Mesenchymal stem cell (in vitro differentiated cells and primary cell): ENCODE results near the gene MTMR12.

Source experiments
- DNase-seq: peaks from one replicate; pipeline ENCODE4 v3.0.0-alpha.2; 2013
- H2AFZ ChIP-seq: one replicate; pipeline ENCODE4 v1.6.1; 2013; ENCODE audit warnings: low read depth, mild to moderate bottlenecking, control low read depth, inconsistent platforms, low read length, moderate library complexity
- H2AK5ac ChIP-seq: 2 replicates; pipeline ENCODE4 v1.6.1; 2013; ENCODE audit warnings: low read length, moderate library complexity, mild to moderate bottlenecking, inconsistent platforms; ENCODE audit not compliant: severe bottlenecking
- H2BK120ac ChIP-seq: one replicate; pipeline ENCODE4 v1.6.1; 2013; ENCODE audit warnings: low read depth, mild to moderate bottlenecking, inconsistent platforms, low read length, moderate library complexity
- H2BK12ac ChIP-seq, 2 experiments: one replicate each; pipeline ENCODE4 v1.6.1; 2013; ENCODE audit warnings: inconsistent platforms in 2 of 2, low read length in 2 of 2, mild to moderate bottlenecking in 2 of 2, moderate library complexity in 2 of 2, control low read depth in 1 of 2
- H2BK15ac ChIP-seq: one replicate; pipeline ENCODE4 v1.6.1; 2013; ENCODE audit warnings: mild to moderate bottlenecking, low read depth, inconsistent platforms; ENCODE audit not compliant: poor library complexity, severe bottlenecking
- H2BK5ac ChIP-seq: 2 replicates; pipeline ENCODE4 v1.6.1; 2013; ENCODE audit warnings: low read depth, mild to moderate bottlenecking, low read length, control low read depth, inconsistent platforms; ENCODE audit not compliant: poor library complexity, severe bottlenecking
- H3K14ac ChIP-seq, 2 experiments: one replicate each; pipeline ENCODE4 v1.6.1; 2013; ENCODE audit warnings: inconsistent platforms in 2 of 2, low read length in 2 of 2, control low read depth in 1 of 2, mild to moderate bottlenecking in 1 of 2, moderate library complexity in 1 of 2
- H3K18ac ChIP-seq, 2 experiments: one replicate each; pipeline ENCODE4 v1.6.1; 2013; ENCODE audit warnings: inconsistent platforms in 2 of 2, low read length in 2 of 2, control low read depth in 1 of 2, low read depth in 1 of 2, mild to moderate bottlenecking in 1 of 2
- H3K23ac ChIP-seq, 2 experiments: one replicate each; pipeline ENCODE4 v1.6.1; 2013; ENCODE audit warnings: inconsistent platforms in 2 of 2, low read length in 2 of 2, mild to moderate bottlenecking in 2 of 2, moderate library complexity in 2 of 2, control low read depth in 1 of 2
- H3K27ac ChIP-seq: 2 replicates; pipeline ENCODE4 v1.5.1; 2013; ENCODE audit warnings: mild to moderate bottlenecking, moderate library complexity, low read length, control low read depth, inconsistent platforms; ENCODE audit not compliant: poor library complexity, severe bottlenecking
- H3K27me3 ChIP-seq, 2 experiments: 2 replicates each; pipeline versions ENCODE4 v1.6.1 to v1.7.0; 2013; ENCODE audit warnings: low read length in 2 of 2, mild to moderate bottlenecking in 2 of 2, moderate library complexity in 2 of 2, control low read depth in 1 of 2, inconsistent platforms in 1 of 2; ENCODE audit not compliant: control insufficient read depth in 1 of 2, insufficient read depth in 1 of 2
- H3K36me3 ChIP-seq, 2 experiments: 2 replicates each; pipeline versions ENCODE4 v1.6.1 to v1.7.0; 2013; ENCODE audit warnings: low read length in 2 of 2, control low read depth in 1 of 2, inconsistent platforms in 1 of 2, low read depth in 1 of 2, mild to moderate bottlenecking in 1 of 2; ENCODE audit not compliant: insufficient read depth in 2 of 2, control insufficient read depth in 1 of 2
- H3K4ac ChIP-seq, 2 experiments: one replicate each; pipeline ENCODE4 v1.6.1; 2013; ENCODE audit warnings: inconsistent platforms in 2 of 2, low read length in 2 of 2, mild to moderate bottlenecking in 2 of 2, moderate library complexity in 2 of 2, control low read depth in 1 of 2, low read depth in 1 of 2
- H3K4me1 ChIP-seq: 2 replicates; pipeline ENCODE4 v1.6.1; 2013; ENCODE audit warnings: low read depth, low read length, control low read depth; ENCODE audit not compliant: control insufficient read depth, insufficient read depth
- H3K4me2 ChIP-seq: 2 replicates; pipeline ENCODE4 v1.6.1; 2013; ENCODE audit warnings: low read length, mild to moderate bottlenecking, inconsistent platforms; ENCODE audit not compliant: poor library complexity, severe bottlenecking
- H3K4me3 ChIP-seq, 2 experiments: 2 replicates each; pipeline versions ENCODE4 v1.5.1 to v1.7.0; 2013; ENCODE audit warnings: low read length in 2 of 2, mild to moderate bottlenecking in 2 of 2, control low read depth in 1 of 2, low read depth in 1 of 2; ENCODE audit not compliant: insufficient read depth in 1 of 2
- H3K79me1 ChIP-seq: replicated peaks from 2 replicates; pipeline ENCODE4 v1.6.1; 2013; ENCODE audit warnings: mild to moderate bottlenecking, control low read depth, low read length, inconsistent platforms; ENCODE audit not compliant: poor library complexity, severe bottlenecking
- H3K9ac ChIP-seq: 2 replicates; pipeline ENCODE4 v1.7.0; 2013; ENCODE audit warnings: mild to moderate bottlenecking, low read length, moderate library complexity
- H3K9me3 ChIP-seq: 2 replicates; pipeline ENCODE4 v1.7.0; 2013; ENCODE audit warnings: mild to moderate bottlenecking, low read length; ENCODE audit not compliant: control insufficient read depth
- H4K8ac ChIP-seq: one replicate; pipeline ENCODE4 v1.6.1; 2013; ENCODE audit warnings: inconsistent platforms, mild to moderate bottlenecking, low read length, moderate library complexity
- H4K91ac ChIP-seq: one replicate; pipeline ENCODE4 v1.6.1; 2013; ENCODE audit warnings: mild to moderate bottlenecking, low read length, inconsistent platforms
- WGBS: methylation state at CpG from one replicate; pipeline ENCODE4 v1.1.7; 2013; ENCODE audit warnings: mixed read lengths; 5-methylcytosine and 5-hydroxymethylcytosine counted together

Gene MTMR12

GRCh38 chr5:32232441-32233219 lies 80.1 kb downstream of the MTMR12 start:
- no peak overlapping the region for H3K18ac ChIP-seq
- no peak overlapping the region for H2BK5ac ChIP-seq
- no peak overlapping the region for H2AFZ ChIP-seq
- no peak overlapping the region for H4K8ac ChIP-seq
- 78% methylated on average over 11 of the region's 11 CpGs for WGBS
- peaks cover 14% of the 10 kb centered on the region for H3K4me1 ChIP-seq
- no peak overlapping the region for H3K4ac ChIP-seq
- H2BK120ac ChIP-seq, result no peak overlapping the region
- H2AK5ac ChIP-seq, result no peak overlapping the region
- H3K27me3 ChIP-seq, result no peaks in the 10 kb centered on the region
- H3K14ac ChIP-seq, result no peak overlapping the region
- H3K79me1 ChIP-seq, result peaks cover 19% of the 10 kb centered on the region
- no peak overlapping the region for H3K23ac ChIP-seq
- peak overlapping the region; percentile 7 for H3K9ac ChIP-seq
- no peak overlapping the region for H2BK12ac ChIP-seq
- no peak overlapping the region for H3K4me2 ChIP-seq
- H3K27ac ChIP-seq, result no peak overlapping the region
- H4K91ac ChIP-seq, result no peak overlapping the region
- DNase-seq, result peak; percentile 68
- H3K36me3 ChIP-seq, result peaks cover 35 to 54% of the 10 kb centered on the region in 2 experiments
- no peak overlapping the region for H2BK15ac ChIP-seq
- H3K4me3 ChIP-seq, result no peak overlapping the region
- H3K9me3 ChIP-seq, result no peaks in the 10 kb centered on the region

- Histone ChIP-seq H3K27me3 (no peaks in the 10 kb centered on the region), H3K4me3 (no peak overlapping the region), H2BK120ac (no peak overlapping the region), H2AK5ac (no peak overlapping the region), H3K36me3 (peaks cover 32 to 50% of the 10 kb centered on the region in 2 experiments), H3K4me1 (peaks cover 14% of the 10 kb centered on the region), H3K27ac (no peak overlapping the region), H3K79me1 (peaks cover 19% of the 10 kb centered on the region), H3K14ac (no peak overlapping the region), H4K8ac (no peak overlapping the region), H3K4me2 (no peak overlapping the region), H3K23ac (no peak overlapping the region), H3K18ac (no peak overlapping the region), H3K4ac (no peak overlapping the region), H2BK5ac (no peak overlapping the region), H3K9me3 (no peaks in the 10 kb centered on the region), H2BK12ac (no peak overlapping the region), H2AFZ (no peak overlapping the region), H4K91ac (no peak overlapping the region), H2BK15ac (no peak overlapping the region), H3K9ac (no peak overlapping the region)
- 75% methylated on average over 8 of the region's 8 CpGs for WGBS
- no peak for DNase-seq
Observed at GRCh38 chr5:32231929-32232328, 80.8 kb downstream of the MTMR12 start.

- no peak overlapping the region for H2BK120ac ChIP-seq
- H3K79me1 ChIP-seq, result peaks cover 19% of the 10 kb centered on the region
- no peaks in the 10 kb centered on the region for H3K27me3 ChIP-seq
- no peak overlapping the region for H3K4me3 ChIP-seq
- 76% methylated on average over 5 of the region's 6 CpGs for WGBS
- H3K9me3 ChIP-seq, result no peaks in the 10 kb centered on the region
- no peak overlapping the region for H3K23ac ChIP-seq
- H4K8ac ChIP-seq, result no peak overlapping the region
- no peak overlapping the region for H2BK5ac ChIP-seq
- H3K18ac ChIP-seq, result no peak overlapping the region
- no peak overlapping the region for H2AK5ac ChIP-seq
- no peak overlapping the region for H3K4ac ChIP-seq
- H3K4me2 ChIP-seq, result no peak overlapping the region
- H3K4me1 ChIP-seq, result peaks cover 14% of the 10 kb centered on the region
- peaks cover 28 to 50% of the 10 kb centered on the region in 2 experiments for H3K36me3 ChIP-seq
- H3K9ac ChIP-seq, result no peak overlapping the region
- H2BK15ac ChIP-seq, result no peak overlapping the region
- DNase-seq, result no peak
- H4K91ac ChIP-seq, result no peak overlapping the region
- H2BK12ac ChIP-seq, result no peak overlapping the region
- no peak overlapping the region for H2AFZ ChIP-seq
- H3K14ac ChIP-seq, result no peak overlapping the region
- no peak overlapping the region for H3K27ac ChIP-seq
Observed at GRCh38 chr5:32231241-32231640, 81.5 kb downstream of the MTMR12 start.

- no peak overlapping the region for H2BK5ac ChIP-seq
- no peak overlapping the region for H3K9ac ChIP-seq
- no peak overlapping the region for H2BK12ac ChIP-seq
- H3K4me2 ChIP-seq, result no peak overlapping the region
- 91% methylated on average over 3 of the region's 3 CpGs for WGBS
- H3K23ac ChIP-seq, result no peak overlapping the region
- H3K4me3 ChIP-seq, result no peak overlapping the region
- H3K27ac ChIP-seq, result no peak overlapping the region
- H2AFZ ChIP-seq, result peak overlapping the region; percentile 14
- no peaks in the 10 kb centered on the region for H3K9me3 ChIP-seq
- no peak overlapping the region for H3K14ac ChIP-seq
- H3K4me1 ChIP-seq, result peaks cover 17% of the 10 kb centered on the region
- peaks cover 15% of the 10 kb centered on the region for H3K79me1 ChIP-seq
- H2AK5ac ChIP-seq, result no peak overlapping the region
- no peak overlapping the region for H3K18ac ChIP-seq
- no peaks in the 10 kb centered on the region for H3K27me3 ChIP-seq
- peaks cover 27 to 44% of the 10 kb centered on the region in 2 experiments for H3K36me3 ChIP-seq
- H2BK120ac ChIP-seq, result no peak overlapping the region
- H2BK15ac ChIP-seq, result no peak overlapping the region
- no peak overlapping the region for H3K4ac ChIP-seq
- no peak overlapping the region for H4K8ac ChIP-seq
- H4K91ac ChIP-seq, result no peak overlapping the region
- no peak for DNase-seq
Observed at GRCh38 chr5:32230356-32231099, 82.2 kb downstream of the MTMR12 start.
